HG03354 (cell line): Measurements from ENCODE around the gene SCAF1.

ENCODE experiments used
- ATAC-seq: cut with Tn5 transposase; IDR thresholded peaks from one replicate; pipeline ENCODE4 v1.9.1; 2021; ENCODE audit warnings: mild to moderate bottlenecking; ENCODE audit not compliant: unreplicated experiment, poor library complexity, severe bottlenecking

The SCAF1 gene

GRCh38 chr19:49700563-49700962, 58.6 kb downstream of the SCAF1 start:
- no peak for ATAC-seq

GRCh38 chr19:49701271-49701786, 59.3 kb downstream of the SCAF1 start:
- ATAC-seq = no peak

DNA sequence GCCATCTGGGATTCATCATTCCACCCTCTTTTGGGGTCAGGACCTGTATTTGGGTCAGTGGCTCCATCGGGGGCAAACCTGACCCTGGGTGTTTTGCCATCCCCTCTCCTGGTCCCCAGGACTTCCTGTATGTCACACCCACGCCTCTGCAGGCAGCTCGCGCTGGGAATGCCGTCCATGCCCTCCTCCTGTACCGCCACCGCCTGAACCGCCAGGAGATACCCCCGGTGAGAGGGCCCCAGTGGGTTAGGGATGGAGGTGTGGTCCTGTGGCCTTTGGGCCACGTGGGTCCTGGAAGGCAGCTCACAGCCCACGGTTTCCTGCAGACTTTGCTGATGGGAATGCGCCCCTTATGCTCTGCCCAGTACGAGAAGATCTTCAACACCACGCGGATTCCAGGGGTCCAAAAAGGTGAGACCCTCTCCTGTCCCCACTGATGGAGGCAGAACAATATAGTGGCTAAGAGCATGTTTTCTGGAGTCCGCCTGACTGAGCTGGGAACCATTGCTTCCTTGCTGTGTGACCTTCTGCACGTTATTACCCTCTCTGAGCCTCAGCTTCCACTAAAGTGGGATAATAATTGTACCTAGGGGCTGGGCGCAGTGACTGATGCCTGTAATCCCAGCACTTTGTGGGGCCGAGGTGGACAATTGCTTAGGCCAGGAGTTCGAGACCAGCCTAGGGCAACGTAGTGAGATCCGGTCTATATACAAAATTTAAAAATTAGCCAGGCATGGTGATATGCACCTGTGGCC, 63.1 kb downstream of the SCAF1 start:
- no peak for ATAC-seq

- ATAC-seq = no peak
Observed at GRCh38 chr19:49705919-49706318, 63.9 kb downstream of the SCAF1 start.
